Prostate gland (tissue), 2 donors: ENCODE results near the gene ZNF516.

Source experiments
- CTCF ChIP-seq, 4 experiments: fragments of 200-600 bp in 2 of 4; fragments of 450-650 bp in 2 of 4; sonication (generic) in 2 of 4; IDR thresholded peaks; 1 replicate in 3 of 4; 2 replicates in 1 of 4; pipeline ENCODE4 v1.5.1; 2016 to 2019; ENCODE audit warnings: antibody characterized with exemption in 4 of 4, mild to moderate bottlenecking in 2 of 4, moderate library complexity in 2 of 4
- POLR2A ChIP-seq: fragments of 450-650 bp; IDR thresholded peaks from one replicate; pipeline ENCODE4 v1.6.1; 2016; ENCODE audit warnings: antibody characterized with exemption, mild to moderate bottlenecking
- POLR2AphosphoS5 ChIP-seq: sonication (generic); formaldehyde crosslinking; IDR thresholded peaks from one replicate; pipeline ENCODE4 v1.6.1; 2017; ENCODE audit warnings: antibody characterized with exemption

DNA sequence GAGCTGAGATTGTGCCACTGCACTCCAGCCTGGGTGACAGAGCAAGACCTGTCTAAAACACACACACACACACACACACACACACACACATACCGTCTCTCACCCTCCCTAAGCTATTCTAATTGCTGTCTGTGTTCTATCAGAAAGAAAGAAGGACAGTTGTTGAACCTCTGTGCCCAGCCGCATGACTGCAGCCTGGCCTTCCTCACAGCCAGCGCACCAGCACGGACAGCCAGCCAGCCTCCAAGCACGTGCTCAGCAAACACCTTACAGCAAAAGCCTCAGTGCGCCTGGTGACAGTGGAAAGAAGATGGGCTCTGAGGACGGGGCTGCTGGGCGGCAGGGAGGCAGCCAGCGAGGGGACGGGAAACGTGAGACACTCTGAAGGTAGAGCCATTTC, 58.0 kb downstream of the ZNF516 start:
- TF ChIP-seq CTCF (IDR thresholded peaks at IDR 0.05) (no peak), POLR2A (no peak), POLR2AphosphoS5 (no peak)
